SK-N-DZ (cell line): ENCODE results near the gene TPSAB1.
"Not testable (repeated sequence)": the region's sequence is repeated elsewhere in the genome, so short reads cannot be mapped to it uniquely, and the experiment has no call there.

Experiments
- DNase-seq: peaks from one replicate; pipeline ENCODE4 v3.0.0-alpha.2; 2015; ENCODE audit warnings: low spot score

The TPSAB1 gene

GRCh38 chr16:1265090-1265630 lies 24.7 kb downstream of the TPSAB1 start:
- DNase-seq, result no peak

GRCh38 chr16:1265826-1266225 lies 25.3 kb downstream of the TPSAB1 start:
- no peak for DNase-seq

- not testable (repeated sequence) for DNase-seq
Measured at GRCh38 chr16:1269418-1269817, 28.9 kb downstream of the TPSAB1 start.

GRCh38 chr16:1271380-1271723 lies 30.8 kb downstream of the TPSAB1 start:
- DNase-seq, result no peak

- not testable (repeated sequence) for DNase-seq
Measured at GRCh38 chr16:1271724-1272413, 31.4 kb downstream of the TPSAB1 start.

GRCh38 chr16:1272453-1273198 lies 32.1 kb downstream of the TPSAB1 start:
- DNase-seq, result no peak

GRCh38 chr16:1273816-1274215 lies 33.3 kb downstream of the TPSAB1 start:
- DNase-seq, result no peak

- DNase-seq, result no peak
Measured at GRCh38 chr16:1274767-1275166, 34.3 kb downstream of the TPSAB1 start.

GRCh38 chr16:1275791-1276579 lies 35.5 kb downstream of the TPSAB1 start:
- no peak for DNase-seq

GRCh38 chr16:1276580-1276878 lies 36.0 kb downstream of the TPSAB1 start:
- no peak for DNase-seq

- DNase-seq, result no peak
Measured at GRCh38 chr16:1277151-1277598, 36.7 kb downstream of the TPSAB1 start.

GRCh38 chr16:1277617-1278282 lies 37.2 kb downstream of the TPSAB1 start:
- DNase-seq, result no peak

- no peak for DNase-seq
Measured at GRCh38 chr16:1278477-1278876, 38.0 kb downstream of the TPSAB1 start.

- no peak for DNase-seq
Measured at GRCh38 chr16:1279081-1279944, 38.8 kb downstream of the TPSAB1 start.

GRCh38 chr16:1279945-1280589 lies 39.6 kb downstream of the TPSAB1 start:
- DNase-seq, result no peak

GRCh38 chr16:1280783-1281182 lies 40.3 kb downstream of the TPSAB1 start:
- DNase-seq, result no peak

GRCh38 chr16:1281517-1281916 lies 41.0 kb downstream of the TPSAB1 start:
- DNase-seq, result no peak

- no peak for DNase-seq
Measured at GRCh38 chr16:1282324-1282973, 41.9 kb downstream of the TPSAB1 start.

GRCh38 chr16:1283296-1283695 lies 42.8 kb downstream of the TPSAB1 start:
- no peak for DNase-seq
